Muscle of back (tissue), 11 donors: ENCODE data around the gene HSPBAP1. TPM values are rescaled to one million over a fixed set of nuclear protein-coding genes. Genes with fewer than 3 reads are reported as not detected.
"Not testable (repeated sequence)": the region's sequence is repeated elsewhere in the genome, so short reads cannot be mapped to it uniquely, and the experiment has no call there.

Experiments
- DNase-seq, 3 donors: peaks; one replicate each; pipeline versions ENCODE4 v3.0.0 to v3.0.0-alpha.2; 2013
- polyA plus RNA-seq, 10 donors: library from polyadenylated mRNA; unstranded; fragments of 120-200 nt; gene quantifications; one replicate each; pipeline ENCODE4 v1.2.1, GENCODE V29; 2013; ENCODE audit not compliant: insufficient read length in 10 of 10

Gene HSPBAP1
- polyA plus RNA-seq, 10 donors, result 4.2 to 9.5 (median 6.5) TPM

GRCh38 chr3:122787872-122788271 is 5.8 kb downstream of the HSPBAP1 start:
- no peak for DNase-seq

DNA sequence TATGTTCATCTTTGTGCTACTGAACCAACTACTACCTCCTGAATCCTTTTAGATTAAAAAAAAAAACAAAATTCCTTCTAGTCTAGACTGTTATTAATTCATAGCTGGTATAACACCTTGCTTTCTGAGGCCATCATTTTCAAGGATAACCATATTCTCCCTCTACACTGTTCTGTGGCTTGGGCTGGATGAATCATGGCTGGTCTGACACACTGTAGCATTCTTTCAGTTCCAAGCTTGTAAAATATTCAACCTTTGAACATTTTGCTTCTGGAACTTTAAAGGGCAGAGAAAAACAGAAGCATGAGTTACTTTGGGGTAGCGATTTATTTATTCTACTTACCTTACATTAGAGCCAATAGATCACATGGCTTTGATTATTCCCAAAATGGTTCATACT is 7.6 kb downstream of the HSPBAP1 start:
- peak in 1 of 3 donors; percentile 21 for DNase-seq

DNA sequence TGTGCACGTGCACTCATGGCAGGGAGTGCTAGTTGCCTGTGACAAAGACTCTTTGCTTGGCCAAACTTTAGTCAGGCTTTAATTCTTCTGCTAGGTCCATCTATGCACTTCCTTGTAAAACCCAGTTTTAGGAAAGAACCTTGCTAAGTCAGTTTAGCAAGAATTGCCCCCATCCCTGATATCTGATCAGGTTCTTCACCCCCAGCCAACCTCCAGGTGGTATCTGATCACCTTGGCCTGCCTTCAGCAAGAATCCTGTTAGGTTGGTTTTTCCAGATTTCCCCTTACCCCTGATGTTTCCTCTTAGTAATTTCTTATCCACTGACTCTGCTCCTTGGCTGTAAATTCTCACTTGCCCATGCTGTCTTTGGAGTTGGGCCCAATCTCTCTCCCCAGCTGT is 8.4 kb downstream of the HSPBAP1 start:
- DNase-seq, result no peak

- no peak for DNase-seq
Observed at GRCh38 chr3:122784436-122784835, 9.2 kb downstream of the HSPBAP1 start.

GRCh38 chr3:122782804-122783203 is 10.8 kb downstream of the HSPBAP1 start:
- DNase-seq, result no peak

DNA sequence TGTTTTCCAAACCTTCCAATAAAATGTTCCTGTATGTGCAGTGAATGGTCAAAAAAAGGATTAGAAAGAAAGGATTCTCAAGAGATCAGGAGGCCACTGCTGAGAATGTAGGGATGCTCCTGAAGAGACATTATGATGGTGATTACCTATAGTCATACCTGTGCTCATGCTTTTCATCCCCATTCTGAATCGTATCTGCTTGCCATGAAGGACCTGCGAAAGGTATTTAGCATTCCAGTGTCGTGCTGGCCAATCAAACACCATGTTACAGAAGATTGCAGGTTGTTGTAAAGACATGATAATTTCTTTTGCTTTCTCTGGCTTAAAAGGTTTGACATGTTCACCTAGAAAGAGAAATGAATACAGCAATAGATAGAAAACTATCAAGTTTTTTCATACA is 16.1 kb downstream of the HSPBAP1 start:
- no peak for DNase-seq

DNA sequence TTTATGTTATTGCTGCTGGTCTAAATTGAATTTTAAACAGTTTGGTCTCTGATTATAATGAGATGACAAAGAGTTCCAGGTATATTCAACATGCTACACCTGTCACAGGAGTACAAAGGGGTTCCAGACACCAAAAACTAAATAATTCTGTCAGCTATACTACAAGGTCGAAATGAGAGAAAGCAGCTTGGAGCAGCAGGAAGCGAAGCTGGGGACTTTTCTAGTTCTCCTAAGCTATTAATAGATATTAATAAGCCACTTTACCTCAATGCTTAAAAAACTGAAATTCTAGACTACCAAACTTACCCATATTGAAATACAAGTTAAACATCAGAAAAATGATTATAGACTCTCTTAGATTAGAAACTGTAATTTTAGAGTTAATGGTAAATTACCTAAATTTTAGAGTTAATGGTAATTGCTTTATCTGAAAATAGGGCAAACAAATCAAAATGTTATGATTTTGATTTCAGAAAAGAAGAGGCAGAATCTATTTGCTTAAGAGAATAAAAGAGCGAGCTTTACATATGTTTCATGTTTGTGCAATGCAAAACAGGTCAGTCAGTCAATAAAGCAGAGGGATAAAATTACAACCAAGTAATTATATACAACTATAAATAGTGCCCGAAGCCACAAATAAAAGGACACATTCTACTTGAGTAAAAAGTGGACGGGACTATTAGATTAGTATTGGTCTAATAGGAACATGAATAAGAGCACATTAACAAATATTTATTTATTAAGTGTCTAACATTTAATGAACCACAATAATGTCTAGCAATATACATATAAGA is 16.8 kb downstream of the HSPBAP1 start:
- no peak for DNase-seq

DNA sequence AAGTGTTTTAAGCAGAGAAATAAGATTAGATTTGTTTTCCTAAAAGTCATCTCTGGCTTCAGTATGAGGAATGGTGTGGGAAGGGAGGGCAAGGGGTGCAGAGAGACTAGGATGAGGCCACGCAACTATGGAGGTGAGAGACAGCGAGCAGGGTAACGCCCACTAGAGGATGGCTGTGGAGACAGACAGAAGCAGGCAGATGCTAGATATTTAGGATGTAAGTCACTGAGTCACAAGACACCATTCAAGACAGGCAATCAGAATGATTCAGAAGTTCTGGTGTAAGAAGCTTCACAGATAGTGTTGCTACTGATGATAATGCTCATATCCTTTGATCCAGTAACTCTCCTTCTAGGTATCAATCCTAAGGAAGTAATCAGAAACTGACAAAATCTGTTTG is 19.1 kb downstream of the HSPBAP1 start:
- DNase-seq, result no peak

DNA sequence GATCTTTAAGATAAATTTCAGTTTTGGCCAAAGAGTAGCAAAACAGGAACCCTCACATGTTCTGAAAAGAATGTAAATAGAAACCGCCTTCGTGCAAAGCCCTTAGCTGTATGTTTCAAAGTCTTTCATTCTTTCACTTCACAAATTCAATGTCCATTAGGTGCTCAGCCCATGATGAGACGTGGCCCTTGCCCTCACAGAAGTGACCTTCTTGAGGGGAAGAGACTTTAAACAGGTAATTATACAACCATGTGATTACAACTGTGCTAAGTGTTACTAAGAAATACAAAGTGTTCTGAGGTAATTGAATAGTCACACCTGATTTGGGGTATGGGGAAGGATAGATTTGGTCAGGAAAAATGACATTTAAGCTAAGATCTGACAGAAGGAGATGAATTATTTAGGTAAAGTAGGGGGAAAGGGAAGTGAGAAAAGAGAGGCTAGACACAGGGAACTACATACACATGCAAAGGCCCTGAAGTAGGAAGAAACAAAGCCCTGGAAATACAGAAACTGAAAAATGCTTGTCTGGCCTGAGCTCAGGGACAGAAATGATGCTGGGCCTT is 19.6 kb downstream of the HSPBAP1 start:
- no peak for DNase-seq

DNA sequence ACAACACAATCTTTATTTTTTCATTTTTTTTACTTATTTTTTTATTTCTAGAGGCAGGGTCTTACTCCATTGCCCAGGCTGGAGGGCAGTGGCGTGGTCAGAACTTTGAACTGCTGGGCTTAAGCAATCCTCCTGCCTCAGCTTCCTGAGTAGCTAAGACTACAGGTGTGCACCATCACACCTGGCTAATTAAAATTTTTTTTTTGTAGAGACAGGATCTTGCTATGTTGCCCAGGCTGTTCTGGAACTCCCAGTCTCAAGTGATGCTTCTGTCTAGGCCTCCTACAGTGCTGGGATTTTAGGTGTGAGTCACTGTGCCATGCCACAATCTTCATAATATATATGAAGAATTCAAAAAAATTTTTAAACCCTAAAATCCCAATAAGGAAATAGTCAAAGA is 20.8 kb downstream of the HSPBAP1 start:
- DNase-seq, result no peak

DNA sequence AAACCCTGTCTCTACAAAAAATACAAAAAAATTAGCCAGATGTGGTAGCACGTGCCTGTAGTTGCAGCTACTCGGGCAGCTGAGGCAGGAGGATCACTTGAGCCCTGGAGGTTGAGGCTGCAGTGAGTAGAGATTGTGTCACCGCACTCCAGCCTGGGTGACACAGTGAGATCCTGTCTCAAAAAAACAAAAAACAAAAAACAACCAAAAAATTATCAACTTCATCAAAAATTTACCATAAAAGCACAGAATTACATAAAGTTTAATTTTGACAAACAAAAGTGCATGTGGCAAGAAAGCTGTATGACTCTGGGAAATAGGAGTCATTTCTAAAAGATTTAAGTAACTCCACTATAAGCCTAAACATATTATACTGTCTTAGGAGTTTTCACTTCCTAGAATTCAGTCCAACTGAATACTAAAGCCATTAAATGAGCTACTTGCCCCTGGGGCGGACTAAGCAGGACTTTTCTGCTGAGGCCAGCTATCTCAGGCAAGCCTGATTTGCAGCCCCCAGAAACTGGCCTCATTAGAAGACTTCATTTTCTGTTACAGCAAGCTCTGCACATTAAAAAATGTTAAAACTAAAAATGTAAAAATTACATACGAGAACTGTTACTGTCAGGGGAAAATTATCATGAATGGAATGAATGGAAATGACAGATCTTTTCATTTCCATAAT is 23.0 kb downstream of the HSPBAP1 start:
- no peak for DNase-seq

GRCh38 chr3:122767540-122768372 is 25.9 kb downstream of the HSPBAP1 start:
- DNase-seq, result peak in 1 of 3 donors; percentile 17

DNA sequence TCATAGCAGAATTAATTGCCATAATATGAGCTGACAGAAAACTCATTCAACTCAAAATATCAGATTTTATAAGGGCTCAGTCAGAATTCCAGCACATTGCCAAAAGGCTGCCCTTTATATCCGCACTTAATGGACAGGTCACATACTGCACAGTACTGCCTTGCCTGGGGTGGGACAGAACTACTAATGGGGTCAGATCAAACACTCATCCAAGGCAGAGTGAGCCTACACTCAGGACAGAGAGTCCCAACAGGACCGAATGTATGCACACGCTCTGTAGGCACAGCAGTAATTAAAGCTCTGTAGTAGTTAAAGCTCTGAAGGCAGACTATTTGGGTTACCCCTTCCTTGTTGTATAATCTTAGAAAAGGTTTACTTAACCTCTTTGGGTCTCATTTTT is 27.2 kb downstream of the HSPBAP1 start:
- DNase-seq, result no peak

- no peak for DNase-seq
Observed at GRCh38 chr3:122760453-122761271, 33.0 kb downstream of the HSPBAP1 start.

- DNase-seq, result no peak
Observed at GRCh38 chr3:122758877-122759560, 34.6 kb downstream of the HSPBAP1 start.

- DNase-seq, result no peak
Observed at GRCh38 chr3:122755491-122755890, 38.1 kb downstream of the HSPBAP1 start.

DNA sequence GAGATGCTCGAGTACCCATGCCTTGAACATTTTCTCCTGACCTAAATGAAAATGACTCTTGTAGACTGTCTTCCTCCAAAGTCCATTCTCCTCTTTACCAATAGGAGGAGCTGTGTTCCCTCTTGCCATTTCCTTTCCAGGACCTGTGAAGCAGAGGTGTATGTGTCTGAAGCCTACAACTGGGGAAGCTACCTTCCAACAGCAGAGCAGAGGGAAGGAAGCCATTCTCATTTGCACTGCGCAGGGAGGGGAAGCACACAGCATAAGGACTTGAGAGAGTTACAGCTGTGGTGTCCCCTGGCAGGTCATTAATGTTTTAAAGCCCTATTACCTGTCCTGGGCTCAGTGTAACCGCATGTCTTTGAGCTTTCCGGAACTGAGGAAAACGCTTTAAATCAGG is 38.7 kb downstream of the HSPBAP1 start:
- DNase-seq, result no peak

- DNase-seq, result no peak
Observed at GRCh38 chr3:122748347-122748746, 45.3 kb downstream of the HSPBAP1 start.

- not testable (repeated sequence) for DNase-seq
Observed at GRCh38 chr3:122747295-122747694, 46.3 kb downstream of the HSPBAP1 start.

GRCh38 chr3:122745369-122746021 is 48.1 kb downstream of the HSPBAP1 start:
- DNase-seq, result no peak
